GM23338 (cell line): Measurements from ENCODE around the gene SYNDIG1L. TPM values are rescaled to one million over a fixed set of nuclear protein-coding genes. Genes with fewer than 3 reads are reported as not detected.
"Not testable (repeated sequence)": the region's sequence is repeated elsewhere in the genome, so short reads cannot be mapped to it uniquely, and the experiment has no call there.

Source experiments
- ATAC-seq: fragments of 200-7000 bp; cut with Tn5 transposase; 3 replicates; pipeline ENCODE4 v1.9.1; 2020
- DNase-seq: peaks from one replicate; pipeline ENCODE4 v3.0.0-alpha.2; 2015; ENCODE audit warnings: low spot score
- H2AFZ ChIP-seq: fragments of 200-600 bp; sonication (generic); 2 replicates; pipeline ENCODE4 v1.8.0; 2016; ENCODE audit warnings: antibody characterized with exemption, mild to moderate bottlenecking, moderate library complexity
- H3F3A ChIP-seq: fragments of 200-600 bp; sonication (generic); replicated peaks from 2 replicates; pipeline ENCODE4 v1.8.0; 2017; ENCODE audit warnings: antibody characterized with exemption, mixed run types, low read depth
- H3K27ac ChIP-seq: fragments of 200-600 bp; sonication (generic); 2 replicates; pipeline ENCODE4 v1.6.1; 2016; ENCODE audit warnings: low read depth
- H3K27me3 ChIP-seq: fragments of 200-600 bp; sonication (generic); 2 replicates; pipeline ENCODE4 v1.8.0; 2016; ENCODE audit warnings: mild to moderate bottlenecking, mixed run types, moderate library complexity; ENCODE audit not compliant: insufficient read depth
- H3K36me3 ChIP-seq: fragments of 200-600 bp; sonication (generic); 2 replicates; pipeline ENCODE4 v1.8.0; 2016; ENCODE audit warnings: mild to moderate bottlenecking; ENCODE audit not compliant: insufficient read depth
- H3K4me1 ChIP-seq: fragments of 200-600 bp; sonication (generic); 2 replicates; pipeline ENCODE4 v1.8.0; 2016; ENCODE audit warnings: mild to moderate bottlenecking, moderate library complexity; ENCODE audit not compliant: insufficient read depth
- H3K4me2 ChIP-seq: fragments of 200-600 bp; sonication (generic); 2 replicates; pipeline ENCODE4 v1.7.1; 2017; ENCODE audit warnings: mixed run types
- H3K4me3 ChIP-seq: fragments of 200-600 bp; sonication (generic); 2 replicates; pipeline ENCODE4 v1.6.1; 2016; ENCODE audit warnings: mixed run types
- H3K79me2 ChIP-seq: fragments of 200-600 bp; sonication (generic); replicated peaks from 2 replicates; pipeline ENCODE4 v1.8.0; 2017; ENCODE audit warnings: mild to moderate bottlenecking; ENCODE audit not compliant: insufficient read depth
- H3K9me2 ChIP-seq: fragments of 200-600 bp; sonication (generic); 2 replicates; pipeline ENCODE4 v1.8.0; 2017; ENCODE audit not compliant: insufficient read depth
- H4K20me1 ChIP-seq: fragments of 200-600 bp; sonication (generic); replicated peaks from 2 replicates; pipeline ENCODE4 v1.8.0; 2017; ENCODE audit warnings: mild to moderate bottlenecking; ENCODE audit not compliant: insufficient read depth
- H3K27ac Mint-ChIP-seq: 2 replicates; pipeline ENCODE4 v1.8.0; 2020; ENCODE audit warnings: inconsistent platforms, mild to moderate bottlenecking, moderate library complexity, mixed read lengths
- H3K27me3 Mint-ChIP-seq: 3 replicates; pipeline ENCODE4 v1.8.0; 2022; ENCODE audit warnings: low read depth, mild to moderate bottlenecking, moderate library complexity, mixed read lengths, inconsistent platforms; ENCODE audit not compliant: insufficient read depth, poor library complexity
- H3K36me3 Mint-ChIP-seq: 3 replicates; pipeline ENCODE4 v1.8.0; 2021; ENCODE audit warnings: low read depth, mild to moderate bottlenecking, inconsistent platforms, moderate library complexity, mixed read lengths
- H3K4me1 Mint-ChIP-seq: 3 replicates; pipeline ENCODE4 v1.8.0; 2020; ENCODE audit warnings: mild to moderate bottlenecking, inconsistent platforms, mixed read lengths
- H3K4me3 Mint-ChIP-seq: 3 replicates; pipeline ENCODE4 v1.8.0; 2021; ENCODE audit warnings: moderate library complexity, mild to moderate bottlenecking, inconsistent platforms, mixed read lengths
- H3K9me3 Mint-ChIP-seq: 3 replicates; pipeline ENCODE4 v1.8.0; 2020; ENCODE audit warnings: moderate library complexity, mild to moderate bottlenecking, inconsistent platforms, mixed read lengths
- ETS1 ChIP-seq: IDR thresholded peaks from 2 replicates; pipeline ENCODE4 v1.6.1; 2016; ENCODE audit warnings: antibody characterized with exemption
- EZH2 ChIP-seq: fragments of 200-600 bp; sonication (generic); IDR thresholded peaks from one replicate; pipeline ENCODE4 v1.8.0; 2017; ENCODE audit warnings: antibody characterized with exemption, mild to moderate bottlenecking, low read depth; ENCODE audit not compliant: unreplicated experiment
- EZH2phosphoT487 ChIP-seq: fragments of 200-600 bp; sonication (generic); IDR thresholded peaks from one replicate; pipeline ENCODE4 v1.8.1; 2018; ENCODE audit warnings: antibody characterized with exemption; ENCODE audit not compliant: unreplicated experiment
- POLR2AphosphoS5 ChIP-seq: IDR thresholded peaks from 2 replicates; pipeline ENCODE4 v1.6.1; 2016; ENCODE audit warnings: antibody characterized with exemption, low read depth
- ZNF114 ChIP-seq: fragments of 250-450 bp; sonication (Bioruptor Pico); IDR thresholded peaks from 2 replicates; pipeline ENCODE4 v1.5.0; 2020; ENCODE audit warnings: mild to moderate bottlenecking, moderate library complexity
- ZNF331 ChIP-seq: fragments of 250-450 bp; sonication (Bioruptor Pico); IDR thresholded peaks from 2 replicates; pipeline ENCODE4 v1.5.0; 2020; ENCODE audit warnings: low read depth, mild to moderate bottlenecking, moderate library complexity
- ZNF462 ChIP-seq: fragments of 250-450 bp; sonication (Bioruptor Pico); IDR thresholded peaks from 2 replicates; pipeline ENCODE4 v1.5.0; 2020; ENCODE audit warnings: mild to moderate bottlenecking, moderate library complexity
- polyA plus RNA-seq: library from polyadenylated mRNA; unstranded; fragments of >200 nt; fragmentation: Nextera tagmentation; extraction: Ambion mirVana; gene quantifications from 2 replicates; pipeline ENCODE4 v1.2.1, GENCODE V29; 2016
- total RNA-seq: library from RNA; depleted of rRNA; stranded (reverse); fragments of >200 nt; shearing (Covaris generic); gene quantifications from 2 replicates; pipeline ENCODE4 v1.2.3, GENCODE V29; 2014

Gene SYNDIG1L
- total and polyA plus RNA-seq, 2 experiments from 2014 or later: 0.65 to 2.1 TPM

- TF ChIP-seq ZNF462 (CRISPR knock-in tag) (no peak), ZNF114 (CRISPR knock-in tag) (no peak), ZNF331 (CRISPR knock-in tag) (no peak), ETS1 (no peak), EZH2 (no peak)
Measured at GRCh38 chr14:74392616-74393570, 33.1 kb downstream of the SYNDIG1L start (continued).

- peaks cover 14% of the 10 kb centered on the region for H3K4me1 Mint-ChIP-seq
- no peaks in the 10 kb centered on the region for H3K36me3 ChIP-seq
Measured at GRCh38 chr14:74391479-74391878, 34.5 kb downstream of the SYNDIG1L start.

GRCh38 chr14:74390505-74390904, 35.5 kb downstream of the SYNDIG1L start:
- H3K9me3 Mint-ChIP-seq, H3K79me2 ChIP-seq, H3K4me1 ChIP-seq, H3K27ac Mint-ChIP-seq, H3K36me3 Mint-ChIP-seq, H2AFZ ChIP-seq, H3K4me3 ChIP-seq, H3K9me2 ChIP-seq, H3K27ac ChIP-seq, H3K4me3 Mint-ChIP-seq, H3K27me3 ChIP-seq, H3K36me3 ChIP-seq, DNase-seq, ATAC-seq, H3F3A ChIP-seq, H4K20me1 ChIP-seq, H3K4me2 ChIP-seq: not testable (repeated sequence)
- H3K27me3 Mint-ChIP-seq: peaks cover 12% of the 10 kb centered on the region
- peaks cover 11% of the 10 kb centered on the region for H3K4me1 Mint-ChIP-seq

More at GRCh38 chr14:74391479-74391878, 34.5 kb downstream of the SYNDIG1L start:
- TF ChIP-seq EZH2phosphoT487 (no peak), ZNF114 (CRISPR knock-in tag) (no peak), POLR2AphosphoS5 (no peak)
- Histone ChIP-seq H3K4me1 (0 out of 2 replicates have a peak, but pooled peaks cover 4% of the 10 kb centered on the region), H3K27ac (no peak overlapping the region), H3K4me2 (no peak overlapping the region), H3F3A (0 out of 2 replicates have a peak, but pooled peaks cover 2% of the 10 kb centered on the region), H2AFZ (no peak overlapping the region), H3K79me2 (no peaks in the 10 kb centered on the region), H3K4me3 (no peak overlapping the region), H3K27me3 (no peaks in the 10 kb centered on the region), H3K9me2 (no peaks in the 10 kb centered on the region), H4K20me1 (no peaks in the 10 kb centered on the region)
- ATAC-seq: no peak
- Mint-ChIP-seq H3K27me3 (peaks cover 11% of the 10 kb centered on the region), H3K27ac (no peak overlapping the region), H3K36me3 (no peaks in the 10 kb centered on the region), H3K9me3 (no peaks in the 10 kb centered on the region), H3K4me3 (no peak overlapping the region)
- no peak for DNase-seq
